DMS153 treated with DMSO at 0.1 percent for 48 hours (cell line): ENCODE results near the gene SLC24A3.
"Not testable (repeated sequence)": the region's sequence is repeated elsewhere in the genome, so short reads cannot be mapped to it uniquely, and the experiment has no call there.

Experiments
- DNase-seq: peaks from one replicate; lab custom pipeline; 2025; ENCODE audit not compliant: unreplicated experiment; lab: John Stamatoyannopoulos, UW

SLC24A3 gene

DNA sequence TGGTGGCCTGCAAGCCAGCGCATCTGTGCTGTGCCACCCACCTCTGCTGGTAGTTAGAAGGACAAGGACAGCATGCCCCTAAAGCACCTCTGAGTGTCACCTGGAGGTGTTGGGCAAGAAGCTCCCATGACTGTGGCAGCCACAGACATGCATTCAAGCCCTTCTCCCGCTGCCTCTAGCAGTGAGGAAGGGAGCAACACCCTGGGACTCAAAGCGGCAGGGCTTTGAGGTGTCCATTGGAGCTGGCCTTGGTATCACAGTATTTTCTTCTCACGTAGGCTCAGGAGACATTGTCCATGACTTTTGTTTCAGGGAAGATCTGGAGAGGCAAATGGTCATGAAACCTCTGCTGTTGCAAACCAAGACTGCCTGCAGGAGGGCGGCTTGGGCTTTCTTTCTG is 404.8 kb downstream of the SLC24A3 start:
- no peak for DNase-seq

DNA sequence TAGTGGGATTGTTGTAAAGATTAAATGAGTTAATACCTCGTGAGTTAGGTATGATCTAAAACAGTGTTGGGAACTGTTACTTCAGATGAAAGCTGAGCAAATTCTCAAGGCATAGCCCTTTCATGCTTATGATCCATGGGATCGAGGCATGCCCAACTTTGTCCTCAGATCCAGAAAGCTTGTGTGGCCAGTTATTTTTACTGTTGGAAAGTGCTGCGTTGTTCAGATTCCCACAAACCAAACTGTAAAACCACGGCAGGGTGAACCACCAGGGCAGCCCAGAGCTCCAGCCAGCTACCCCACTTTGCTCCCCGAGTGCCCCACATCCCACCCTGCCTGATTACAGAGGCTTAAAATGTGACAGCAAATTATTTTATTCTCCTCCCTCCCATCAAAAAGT is 406.3 kb downstream of the SLC24A3 start:
- no peak for DNase-seq

DNA sequence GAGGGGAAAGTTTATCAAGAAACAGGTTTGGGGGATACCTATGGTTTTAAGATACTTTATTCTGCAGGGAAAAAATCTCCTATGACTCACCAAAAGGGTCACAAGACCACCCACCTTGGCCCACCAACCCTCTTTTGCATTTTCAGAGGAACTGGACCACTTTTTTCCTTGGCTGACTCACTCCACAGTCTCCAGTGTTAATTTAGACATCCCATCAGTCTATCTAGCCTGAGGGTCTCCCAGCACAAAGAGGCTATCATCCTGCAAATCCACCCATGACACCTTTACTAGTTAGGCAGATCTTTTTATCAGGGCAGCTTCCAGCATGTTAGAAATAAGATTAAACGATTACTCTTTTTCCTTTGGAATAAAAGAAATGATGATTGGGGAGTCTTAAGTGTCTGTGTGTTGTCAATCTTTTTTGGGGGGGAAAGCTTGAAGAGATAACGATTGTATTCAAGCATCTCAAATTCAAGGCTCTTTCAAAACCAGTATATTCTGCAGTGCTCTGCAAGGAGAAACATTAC is 407.5 kb downstream of the SLC24A3 start:
- DNase-seq: no peak

DNA sequence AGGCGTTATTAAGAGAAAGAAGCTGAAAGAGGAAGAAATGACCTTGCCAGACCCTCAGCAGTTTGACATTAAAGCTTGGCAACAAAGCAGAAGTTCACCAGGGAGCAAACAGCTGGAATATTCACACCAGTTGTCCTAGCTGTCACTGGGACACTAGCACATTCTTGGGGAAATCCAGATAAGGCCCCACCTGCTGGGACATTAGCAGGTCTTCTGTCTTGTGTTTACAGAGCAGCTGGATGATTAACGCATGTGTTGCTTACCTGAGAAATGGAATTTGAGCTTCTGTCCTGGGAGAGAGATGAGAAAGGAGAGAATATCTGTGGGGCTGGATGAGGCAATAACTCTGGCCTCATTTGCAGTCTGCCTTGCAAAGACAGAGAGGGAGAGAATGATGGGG is 408.0 kb downstream of the SLC24A3 start:
- DNase-seq: no peak

DNA sequence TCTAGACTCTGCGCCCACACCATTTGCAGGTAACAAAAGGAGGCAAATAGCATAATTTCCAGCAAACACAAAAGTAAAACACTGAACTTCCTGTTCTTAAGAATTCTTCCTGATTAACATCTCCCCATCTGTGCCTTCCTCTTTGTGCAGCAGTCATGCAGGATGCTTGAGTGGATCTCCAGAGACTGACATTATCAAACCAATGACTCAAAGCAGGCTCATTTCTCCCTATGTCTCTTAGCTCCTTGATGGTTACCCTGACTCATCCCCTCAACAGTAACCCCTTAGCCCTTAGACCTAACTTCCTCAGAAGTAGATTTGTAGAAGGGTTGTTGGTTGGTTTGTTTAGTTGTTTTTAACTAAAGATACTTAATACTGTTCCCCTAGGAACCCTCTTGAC is 408.6 kb downstream of the SLC24A3 start:
- no peak for DNase-seq

DNA sequence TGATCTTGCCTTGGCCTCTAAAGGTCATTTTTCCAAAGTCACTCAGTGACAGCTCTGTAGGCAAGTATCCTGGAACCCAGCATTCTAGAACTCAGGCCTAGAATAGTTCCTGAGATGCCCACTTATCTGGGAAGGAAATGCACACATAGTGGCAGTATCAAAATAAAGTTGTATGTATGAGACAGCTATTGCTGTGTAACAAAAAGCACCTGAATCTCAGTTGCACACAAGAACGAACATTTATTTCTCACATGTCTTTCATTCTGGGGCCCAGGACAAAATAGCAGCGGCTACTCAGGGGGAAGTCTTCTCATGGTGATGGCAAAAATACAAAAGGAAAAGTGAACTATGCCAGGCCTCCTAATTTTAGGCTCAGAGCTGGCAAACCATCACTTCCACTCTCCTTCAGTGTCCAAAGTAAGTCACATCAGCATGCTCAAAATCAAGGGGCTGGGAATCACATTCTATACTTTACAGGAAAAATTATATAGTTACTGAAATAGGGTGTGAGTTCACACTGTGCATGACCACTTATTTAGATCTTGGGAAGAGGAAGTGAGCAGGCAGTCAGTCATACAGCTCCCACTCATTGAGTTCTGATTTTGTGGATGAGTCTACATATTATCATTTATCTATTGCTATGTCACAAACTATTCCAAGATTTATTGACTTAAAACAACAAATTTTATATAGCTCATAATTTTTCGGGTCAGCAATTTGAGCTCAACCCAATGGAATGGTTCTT is 412.0 kb downstream of the SLC24A3 start:
- no peak for DNase-seq

DNA sequence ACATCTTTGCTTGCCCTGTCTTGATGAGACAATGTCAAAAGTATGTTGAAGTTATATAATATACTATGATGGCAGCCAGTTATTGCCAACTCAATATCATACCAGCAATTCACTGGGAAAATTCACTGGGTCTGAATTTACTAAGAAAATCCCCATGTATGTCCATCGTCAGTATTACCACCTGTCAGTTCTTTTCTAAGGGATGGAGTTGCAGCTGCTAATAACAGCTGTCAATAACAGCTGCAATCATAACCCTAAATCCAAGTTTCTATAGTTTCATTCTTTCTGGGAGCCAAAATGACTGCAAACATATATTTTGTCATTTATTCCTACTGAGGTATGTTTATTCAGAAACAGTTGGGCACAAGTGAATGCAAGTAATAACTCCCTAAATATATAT is 413.0 kb downstream of the SLC24A3 start:
- no peak for DNase-seq

DNA sequence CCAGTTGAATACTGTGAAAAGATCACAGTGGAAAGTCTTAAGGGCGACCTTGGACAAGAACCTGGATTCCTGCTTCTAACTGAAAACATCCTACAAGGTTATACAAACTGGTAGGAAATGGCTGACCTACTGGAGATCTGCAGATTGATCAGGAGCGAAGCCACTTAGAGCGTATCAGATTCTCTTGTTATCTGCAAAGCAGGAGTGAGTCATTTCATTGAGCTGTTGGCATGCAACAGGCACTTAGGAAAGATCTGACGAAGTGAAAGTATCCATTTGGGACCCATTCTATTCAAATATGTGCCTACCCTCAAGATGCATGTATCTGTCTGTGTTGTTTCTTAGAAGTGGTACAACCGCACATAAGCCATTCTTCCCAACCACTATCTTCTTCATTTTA is 414.5 kb downstream of the SLC24A3 start:
- DNase-seq: no peak

DNA sequence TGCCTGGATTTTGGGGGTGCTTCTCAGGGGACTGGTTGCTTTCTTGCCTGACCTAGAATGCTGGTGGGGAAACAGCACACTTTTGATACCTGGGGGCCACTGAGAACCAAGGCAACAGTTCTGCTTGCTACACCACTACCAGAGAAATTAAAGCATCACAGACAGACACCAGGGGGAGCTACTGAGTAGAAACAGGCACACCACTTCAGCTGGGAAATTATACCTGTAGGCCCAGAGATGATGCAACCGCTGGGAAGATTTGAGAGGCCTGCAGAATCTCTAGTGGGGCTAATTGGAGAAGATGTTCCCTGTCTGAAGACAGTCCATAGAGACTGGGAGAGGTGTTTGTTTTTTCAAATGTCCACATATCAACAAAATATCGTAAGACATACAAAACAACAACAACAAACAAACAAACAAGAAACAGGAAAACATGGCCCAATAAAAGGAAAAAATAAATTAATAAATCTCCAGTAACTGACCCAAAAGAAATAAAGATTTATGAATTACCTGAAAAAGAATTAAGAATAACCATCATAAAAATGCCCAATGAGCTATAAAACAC is 416.2 kb downstream of the SLC24A3 start:
- DNase-seq: peak; percentile 61

DNA sequence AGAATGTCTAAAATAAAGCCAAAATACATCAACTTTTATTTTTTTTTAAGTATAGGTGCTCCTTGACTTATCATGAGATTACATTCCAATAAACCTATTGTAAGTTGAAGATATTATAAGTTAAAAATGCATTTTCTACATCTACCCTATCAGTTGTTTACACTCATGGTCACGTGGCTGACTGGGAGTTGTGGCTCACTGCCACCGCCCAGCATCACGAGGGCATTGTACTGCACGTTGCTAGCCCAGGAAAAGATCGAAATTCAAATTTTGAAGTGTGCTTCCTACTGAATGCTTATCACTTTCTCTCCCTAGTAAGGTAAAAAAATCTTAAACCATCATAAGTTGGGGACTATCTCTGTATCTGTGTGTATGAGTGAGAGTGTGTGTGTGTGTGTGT is 419.0 kb downstream of the SLC24A3 start:
- no peak for DNase-seq

DNA sequence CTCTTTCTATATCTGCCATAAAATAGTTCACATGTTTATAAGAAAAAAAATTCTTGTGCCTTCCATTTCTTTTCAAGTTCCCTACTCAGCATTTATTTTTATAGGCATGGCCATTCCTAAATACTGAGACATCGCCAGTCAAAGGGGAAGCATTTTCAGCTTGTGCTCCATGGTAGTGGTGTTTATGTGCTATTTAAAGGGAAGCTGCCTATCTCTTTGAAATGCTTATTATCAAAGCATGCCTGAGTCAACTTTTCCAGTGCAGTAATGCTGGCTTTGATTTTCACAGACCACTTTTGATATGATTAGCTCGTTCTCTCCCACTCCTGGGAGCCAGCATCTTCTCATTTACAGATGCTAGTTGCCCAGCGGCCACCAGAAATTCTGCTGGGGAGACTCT is 421.5 kb downstream of the SLC24A3 start:
- DNase-seq: no peak

DNA sequence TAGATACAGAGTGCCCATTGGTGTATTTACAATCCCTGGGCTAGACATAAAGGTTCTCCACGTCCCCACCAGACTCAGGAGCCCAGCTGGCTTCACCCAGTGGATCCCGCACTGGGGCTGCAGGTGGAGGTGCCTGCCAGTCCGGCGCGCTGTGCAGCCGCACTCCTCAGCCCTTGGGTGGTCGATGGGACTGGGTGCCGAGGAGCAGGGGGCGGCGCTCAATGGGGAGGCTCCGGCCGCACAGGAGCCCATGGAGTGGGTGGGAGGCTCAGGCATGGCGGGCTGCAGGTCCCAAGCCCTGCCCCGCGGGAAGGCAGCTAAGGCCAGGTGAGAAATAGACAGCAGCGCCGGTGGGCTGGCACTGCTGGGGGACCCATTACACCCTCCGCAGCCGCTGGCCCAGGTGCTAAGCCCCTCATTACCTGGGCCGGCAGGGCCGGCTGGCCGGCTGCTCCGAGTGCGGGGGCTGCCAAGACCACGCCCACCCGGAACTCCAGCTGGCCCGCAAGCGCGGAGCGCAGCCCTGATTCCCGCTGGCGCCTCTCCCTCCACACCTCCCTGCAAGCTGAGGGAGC is 427.1 kb downstream of the SLC24A3 start:
- not testable (repeated sequence) for DNase-seq

DNA sequence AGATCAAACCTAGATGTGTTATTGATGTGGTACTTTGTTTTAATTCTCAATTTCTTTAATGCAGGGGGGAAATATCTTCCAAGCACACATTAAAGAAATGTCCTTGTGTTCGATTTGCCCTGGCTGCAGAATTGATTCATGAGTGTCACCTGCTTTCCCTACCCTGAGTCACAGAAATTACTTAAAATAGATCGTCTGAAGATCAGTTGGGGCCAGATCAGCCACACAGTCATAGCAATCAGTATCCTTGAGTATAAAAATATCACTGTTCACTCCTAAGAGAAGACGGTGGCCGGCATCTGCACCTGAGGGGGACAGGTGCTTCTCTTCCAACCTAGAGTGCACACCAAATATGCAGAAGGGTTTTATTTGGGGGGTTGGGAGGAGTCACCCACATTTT is 430.4 kb downstream of the SLC24A3 start:
- no peak for DNase-seq

DNA sequence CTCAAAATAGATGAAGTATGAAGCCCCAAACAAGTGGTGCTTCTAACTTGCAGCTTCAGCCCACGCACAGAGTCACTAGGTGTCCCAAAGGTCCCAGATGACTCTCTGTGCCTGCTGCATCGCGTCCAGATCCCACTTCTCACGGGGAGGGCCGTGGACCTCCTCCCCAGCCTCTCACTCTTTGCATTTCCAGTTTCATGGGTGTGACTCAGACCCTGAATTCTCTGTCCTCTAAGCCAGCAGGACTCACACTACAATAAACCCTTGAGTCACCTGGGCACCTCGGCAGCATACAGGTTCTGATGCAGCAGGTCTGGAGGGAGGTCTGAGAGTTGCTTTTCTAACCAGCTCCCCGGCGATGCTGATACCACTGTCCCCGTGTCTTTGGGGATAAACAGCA is 431.6 kb downstream of the SLC24A3 start:
- DNase-seq: no peak

DNA sequence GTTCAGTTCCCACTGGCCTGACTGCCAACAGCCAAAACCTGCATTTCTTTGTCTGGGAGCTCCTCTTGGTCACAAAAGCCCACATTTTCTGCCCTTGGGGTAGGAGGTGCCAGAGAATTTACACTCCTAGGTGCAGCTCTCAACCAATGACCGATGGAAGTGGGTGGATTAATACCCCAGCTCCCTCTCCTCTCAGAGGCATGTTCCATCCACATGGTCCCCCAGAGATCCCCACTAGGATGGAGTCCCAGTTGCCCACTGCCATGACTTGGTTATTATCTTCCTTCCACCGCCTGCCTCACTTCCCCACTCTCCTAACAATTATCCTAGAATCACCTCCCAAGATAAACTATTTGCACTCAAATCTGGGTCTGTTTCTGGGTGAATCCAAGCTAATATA is 434.5 kb downstream of the SLC24A3 start:
- DNase-seq: no peak

DNA sequence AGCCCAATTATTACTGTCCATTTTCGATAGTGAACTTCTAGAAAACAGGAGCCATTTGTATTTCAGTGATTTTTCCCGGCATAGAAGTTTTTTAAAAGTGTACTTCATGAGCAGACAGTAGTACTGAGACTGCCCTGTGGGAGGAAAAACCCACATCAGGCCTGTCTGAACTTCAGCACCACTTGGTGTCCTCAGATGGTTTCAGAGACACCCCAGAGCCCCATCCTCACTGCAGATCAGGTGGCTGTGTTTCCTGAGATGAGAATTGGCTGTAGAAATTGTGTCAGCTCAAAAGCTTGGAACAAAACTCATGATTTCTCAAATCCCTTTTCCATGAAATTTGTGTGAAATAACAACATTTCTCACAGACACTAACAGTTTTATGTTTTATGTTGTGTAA is 435.6 kb downstream of the SLC24A3 start:
- DNase-seq: no peak

DNA sequence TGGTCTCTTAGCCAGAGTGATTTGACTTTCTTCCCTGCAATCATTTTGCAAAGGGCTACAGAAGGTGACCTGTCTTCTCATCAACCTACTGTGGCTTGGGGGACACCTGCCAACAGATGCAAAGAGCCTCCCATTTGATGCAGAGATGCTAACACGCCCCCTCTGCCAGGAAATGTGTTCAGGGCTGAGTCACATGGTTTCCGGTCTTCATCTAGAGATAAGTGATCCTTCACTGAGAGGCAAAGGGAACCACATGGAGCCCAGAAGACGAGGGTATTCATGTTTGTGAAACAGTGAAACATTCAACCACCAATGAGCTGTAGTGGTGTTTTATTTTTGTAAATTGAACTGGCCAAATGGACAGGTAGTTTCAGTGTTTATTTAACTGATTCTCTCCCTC is 436.6 kb downstream of the SLC24A3 start:
- no peak for DNase-seq

DNA sequence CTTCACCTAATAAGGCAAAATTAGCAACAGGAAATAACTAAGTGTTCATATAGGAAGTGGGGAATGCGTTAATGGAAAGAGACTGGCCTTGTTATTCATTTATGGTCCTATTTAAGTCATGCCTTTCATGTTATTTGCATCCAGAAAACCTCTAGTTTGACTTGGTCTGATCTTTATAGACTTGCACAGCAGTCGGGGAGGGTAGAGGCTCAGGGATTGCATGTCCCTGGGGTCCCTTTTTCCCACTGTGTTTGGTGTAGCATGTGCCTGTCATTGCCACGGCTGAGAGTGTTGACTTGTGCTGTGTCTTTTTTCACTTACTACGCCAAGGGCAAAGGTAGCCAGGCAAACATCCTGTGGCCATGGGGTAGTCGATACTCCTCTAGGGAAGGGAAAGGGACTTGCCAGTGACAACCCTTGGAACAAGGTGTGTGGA is 440.2 kb downstream of the SLC24A3 start:
- DNase-seq: no peak

DNA sequence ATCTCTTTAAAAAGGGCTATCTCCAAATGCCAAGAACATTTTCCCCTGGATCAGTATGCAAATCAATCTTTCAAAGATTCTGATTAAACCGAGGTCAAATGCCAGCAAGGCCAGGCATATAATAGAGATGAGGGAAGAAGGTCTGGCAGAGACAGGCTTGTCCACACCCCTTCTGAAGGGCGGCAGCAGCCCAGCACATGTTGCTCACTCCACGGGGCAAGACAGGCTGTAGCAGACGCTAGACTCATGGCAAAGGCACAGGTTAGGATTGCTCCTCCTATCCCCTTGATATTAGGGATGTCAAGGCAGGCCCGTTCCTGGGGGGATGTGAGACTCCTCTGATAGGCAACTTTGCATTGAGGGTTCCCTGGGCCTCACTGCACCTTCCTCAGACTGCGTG is 440.9 kb downstream of the SLC24A3 start:
- DNase-seq: no peak

DNA sequence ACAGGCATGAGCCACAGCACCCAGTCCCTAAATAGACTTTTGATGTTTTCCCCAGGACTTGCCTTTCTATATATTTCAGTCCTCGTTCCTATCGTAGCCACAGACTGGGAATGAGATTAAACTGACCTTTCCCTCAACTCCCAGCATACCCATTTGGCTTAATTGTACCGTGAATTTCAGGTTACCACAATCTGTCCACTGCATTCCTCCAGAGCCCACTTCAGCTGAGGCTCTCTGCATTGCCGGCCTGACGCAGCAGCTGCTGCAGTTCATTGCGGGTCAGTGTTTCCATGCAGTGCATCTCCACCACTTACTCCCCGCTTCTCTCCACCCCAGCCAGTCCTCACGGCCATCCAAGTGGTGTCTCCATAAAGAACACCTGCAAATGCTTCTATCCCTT is 442.5 kb downstream of the SLC24A3 start:
- no peak for DNase-seq

DNA sequence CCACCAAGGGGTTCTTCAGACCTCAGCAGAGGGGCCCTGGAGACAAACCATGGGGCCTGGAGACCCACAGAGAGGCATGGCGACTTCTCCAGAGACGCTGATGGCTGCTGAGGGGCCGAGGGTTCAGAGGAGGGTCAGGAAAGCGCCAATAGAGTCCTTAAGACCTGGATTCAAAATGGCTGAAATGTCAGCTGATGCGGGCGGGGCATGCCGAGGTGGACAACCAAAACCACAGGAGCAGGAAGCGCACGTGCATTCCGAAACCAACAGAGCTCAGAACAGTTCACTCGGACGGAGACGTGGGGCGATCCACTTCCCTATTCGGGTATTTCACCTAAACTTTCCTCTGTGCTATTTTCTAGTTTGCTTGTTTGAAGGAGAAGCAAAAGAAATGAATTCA is 445.7 kb downstream of the SLC24A3 start:
- no peak for DNase-seq

DNA sequence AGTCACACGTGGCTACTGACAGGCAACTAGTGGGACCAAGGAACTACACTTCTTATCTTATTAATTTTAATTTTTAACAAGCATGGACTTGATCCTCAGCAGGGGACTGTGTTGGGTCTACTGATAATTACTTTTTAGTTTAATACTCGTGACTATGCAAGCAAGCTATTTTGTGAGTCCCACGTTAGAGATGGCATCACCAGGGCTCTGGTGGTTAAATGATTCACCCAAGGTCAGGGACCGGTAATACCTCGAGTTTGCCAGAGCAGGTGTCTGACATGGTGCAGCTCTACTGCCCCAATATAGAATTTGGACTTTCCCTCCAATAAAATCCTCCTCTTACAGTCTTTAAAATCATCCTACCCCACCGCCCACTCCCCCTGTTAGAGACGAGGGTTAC is 447.0 kb downstream of the SLC24A3 start:
- DNase-seq: no peak
